HepG2 (cell line): ENCODE measurements around the gene GPX2. TPM values are rescaled to one million over a fixed set of nuclear protein-coding genes. Genes with fewer than 3 reads are reported as not detected.

ENCODE experiments used
- ATF7-NPFF ChIP-seq: sonication (generic); formaldehyde crosslinking; IDR thresholded peaks from 2 replicates; pipeline ENCODE4 v1.8.1; 2023; ENCODE audit warnings: mild to moderate bottlenecking, low read depth, missing genetic modification reagents, moderate library complexity
- ELF1 ChIP-seq: sonication (generic); formaldehyde crosslinking; IDR thresholded peaks from 2 replicates; pipeline ENCODE4 v1.4.0; 2020; ENCODE audit warnings: missing genetic modification reagents
- HOXA3 ChIP-seq: sonication (generic); formaldehyde crosslinking; IDR thresholded peaks from 2 replicates; pipeline ENCODE4 v1.5.0; 2020; ENCODE audit warnings: missing genetic modification reagents
- JDP2 ChIP-seq: sonication (generic); formaldehyde crosslinking; IDR thresholded peaks from 2 replicates; pipeline ENCODE4 v1.8.1; 2022; ENCODE audit warnings: missing genetic modification reagents, borderline replicate concordance
- KLF12 ChIP-seq: sonication (generic); formaldehyde crosslinking; IDR thresholded peaks from 2 replicates; pipeline ENCODE4 v1.4.0; 2020; ENCODE audit warnings: missing genetic modification reagents, borderline replicate concordance
- MXD3 ChIP-seq: IDR thresholded peaks from 2 replicates; pipeline ENCODE4 v1.6.1; 2016; ENCODE audit warnings: mild to moderate bottlenecking, missing biosample characterization, missing genetic modification reagents
- NR2C2 ChIP-seq: sonication (generic); formaldehyde crosslinking; IDR thresholded peaks from 2 replicates; pipeline ENCODE4 v1.4.0; 2020; ENCODE audit warnings: missing genetic modification reagents, mild to moderate bottlenecking, moderate library complexity, borderline replicate concordance
- RBM22 ChIP-seq: fragments of 200-400 bp; formaldehyde crosslinking; optimal IDR thresholded peaks from 2 replicates; pipeline ENCODE3; 2017; ENCODE audit warnings: mild to moderate bottlenecking, low read length, moderate library complexity
- RERE ChIP-seq: IDR thresholded peaks from 2 replicates; pipeline ENCODE4 v1.6.1; 2016; ENCODE audit warnings: low read depth, missing genetic modification reagents, missing compliant biosample characterization
- TEAD3 ChIP-seq: optimal IDR thresholded peaks from 2 replicates; pipeline ENCODE3; 2016; ENCODE audit warnings: borderline replicate concordance
- polyA plus RNA-seq, 8 experiments: library from polyadenylated mRNA; depleted of rRNA in 3 of 8; stranded (reverse) in 7 of 8; unstranded in 1 of 8; fragments of >200 nt; fragmentation: Illumina TruSeq in 4 of 8; extraction: Trizol in 4 of 8; gene quantifications; 2 replicates each; pipeline versions ENCODE4 v1.2.1 to v1.2.3, GENCODE V29; 2011 to 2016; ENCODE audit warnings: low read depth in 4 of 8, missing spikeins in 1 of 8, mixed read lengths in 1 of 8; ENCODE audit not compliant: insufficient read depth in 1 of 8
- total RNA-seq, 5 experiments: library from RNA; depleted of rRNA; stranded (reverse); fragments of >200 nt; fragmentation: Illumina TruSeq; extraction: Trizol; gene quantifications; 2 replicates each; pipeline ENCODE4 v1.2.3, GENCODE V29; 2016; ENCODE audit warnings: low read depth in 1 of 5
- TF ChIP-seq, protein P1 (sequence below), 2 experiments: fragments of 450-650 bp in 1 of 2; sonication (generic) in 1 of 2; formaldehyde crosslinking in 1 of 2; IDR thresholded peaks; 2 replicates each; pipeline versions ENCODE4 v1.6.1 to v1.8.0; 2016 to 2022; ENCODE audit warnings: antibody characterized with exemption in 1 of 2, mild to moderate bottlenecking in 1 of 2, missing genetic modification reagents in 1 of 2

GPX2 gene
- total and polyA plus RNA-seq, 2 of the 13 experiments (the other 11 are each of a cell fraction or from before 2014, with no cell fraction given): 526 to 674 TPM

DNA sequence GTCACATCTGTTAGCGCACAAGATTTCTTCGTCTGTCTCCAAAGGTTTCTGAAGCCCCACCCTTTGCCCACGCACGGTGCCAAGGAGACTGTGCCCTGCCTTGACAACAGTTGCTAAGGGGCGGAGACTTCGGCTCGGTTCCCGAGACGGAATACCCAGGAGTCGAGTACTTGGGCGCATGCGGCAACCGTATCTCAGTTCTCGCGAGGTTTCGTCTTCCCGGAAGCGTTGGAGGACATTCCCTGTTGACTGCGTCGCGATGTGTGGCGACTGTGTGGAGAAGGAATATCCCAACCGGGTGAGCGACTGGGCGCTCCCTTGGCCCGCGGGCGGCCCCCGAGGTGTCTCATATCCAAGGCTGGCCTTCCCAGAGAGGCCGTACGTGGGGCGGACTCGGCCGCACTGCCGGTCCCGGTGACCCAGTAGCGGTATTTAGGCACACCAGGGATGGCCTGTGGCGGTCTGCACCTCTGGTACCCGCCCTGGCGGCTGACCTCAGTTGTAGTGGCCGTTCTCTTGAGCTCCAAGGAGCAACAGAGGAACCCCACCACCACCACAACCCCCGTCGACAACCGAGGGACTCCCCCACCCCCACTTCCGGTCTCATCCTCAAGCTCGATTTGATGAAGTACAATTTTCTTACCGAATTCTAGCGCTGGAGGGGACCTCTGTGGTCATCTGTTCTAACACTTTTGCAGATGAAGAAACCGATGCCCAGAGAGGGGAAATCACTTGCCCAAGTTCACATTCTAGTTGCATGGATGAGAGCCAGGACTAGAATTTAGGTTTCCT lies 28.1 kb downstream of the GPX2 start, which contains the start of gene CHURC1 (continued):
- TF ChIP-seq, protein P1, sequence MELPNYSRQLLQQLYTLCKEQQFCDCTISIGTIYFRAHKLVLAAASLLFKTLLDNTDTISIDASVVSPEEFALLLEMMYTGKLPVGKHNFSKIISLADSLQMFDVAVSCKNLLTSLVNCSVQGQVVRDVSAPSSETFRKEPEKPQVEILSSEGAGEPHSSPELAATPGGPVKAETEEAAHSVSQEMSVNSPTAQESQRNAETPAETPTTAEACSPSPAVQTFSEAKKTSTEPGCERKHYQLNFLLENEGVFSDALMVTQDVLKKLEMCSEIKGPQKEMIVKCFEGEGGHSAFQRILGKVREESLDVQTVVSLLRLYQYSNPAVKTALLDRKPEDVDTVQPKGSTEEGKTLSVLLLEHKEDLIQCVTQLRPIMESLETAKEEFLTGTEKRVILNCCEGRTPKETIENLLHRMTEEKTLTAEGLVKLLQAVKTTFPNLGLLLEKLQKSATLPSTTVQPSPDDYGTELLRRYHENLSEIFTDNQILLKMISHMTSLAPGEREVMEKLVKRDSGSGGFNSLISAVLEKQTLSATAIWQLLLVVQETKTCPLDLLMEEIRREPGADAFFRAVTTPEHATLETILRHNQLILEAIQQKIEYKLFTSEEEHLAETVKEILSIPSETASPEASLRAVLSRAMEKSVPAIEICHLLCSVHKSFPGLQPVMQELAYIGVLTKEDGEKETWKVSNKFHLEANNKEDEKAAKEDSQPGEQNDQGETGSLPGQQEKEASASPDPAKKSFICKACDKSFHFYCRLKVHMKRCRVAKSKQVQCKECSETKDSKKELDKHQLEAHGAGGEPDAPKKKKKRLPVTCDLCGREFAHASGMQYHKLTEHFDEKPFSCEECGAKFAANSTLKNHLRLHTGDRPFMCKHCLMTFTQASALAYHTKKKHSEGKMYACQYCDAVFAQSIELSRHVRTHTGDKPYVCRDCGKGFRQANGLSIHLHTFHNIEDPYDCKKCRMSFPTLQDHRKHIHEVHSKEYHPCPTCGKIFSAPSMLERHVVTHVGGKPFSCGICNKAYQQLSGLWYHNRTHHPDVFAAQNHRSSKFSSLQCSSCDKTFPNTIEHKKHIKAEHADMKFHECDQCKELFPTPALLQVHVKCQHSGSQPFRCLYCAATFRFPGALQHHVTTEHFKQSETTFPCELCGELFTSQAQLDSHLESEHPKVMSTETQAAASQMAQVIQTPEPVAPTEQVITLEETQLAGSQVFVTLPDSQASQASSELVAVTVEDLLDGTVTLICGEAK (IDR thresholded peaks at IDR 0.05): no peak
- TF ChIP-seq, protein P1 (CRISPR knock-in tag; IDR thresholded peaks at IDR 0.05): peak; percentile 65; the same call in 1 of the 2 replicates
- TF ChIP-seq ELF1 (peak; percentile 97), ATF7-NPFF (CRISPR knock-in tag) (0 out of 2 replicates have a peak, but pooled peaks have one; percentile 41), JDP2 (CRISPR knock-in tag) (no peak), TEAD3 (CRISPR knock-in tag) (peak; percentile 79), NR2C2 (peak; percentile 60; the same call in 1 of the 2 replicates), MXD3 (CRISPR knock-in tag) (peak; percentile 70; the same call in 1 of the 2 replicates), HOXA3 (CRISPR knock-in tag) (peak; percentile 41; the same call in 1 of the 2 replicates), RERE (0 out of 2 replicates have a peak, but pooled peaks have one; percentile 13), KLF12 (CRISPR knock-in tag) (peak; percentile 62; the same call in 1 of the 2 replicates), RBM22 (no peak)
